Testis (tissue), 3 donors: Measurements from ENCODE around the gene SLC35F4. TPM values are rescaled to one million over a fixed set of nuclear protein-coding genes. Genes with fewer than 3 reads are reported as not detected.

Source experiments
- DNase-seq: peaks from one replicate; pipeline ENCODE4 v3.0.0-alpha.2; 2019
- H3K27ac ChIP-seq, 2 donors: fragments of 200-600 bp; sonication (generic); one replicate each; pipeline ENCODE4 v1.5.1; 2019
- H3K27me3 ChIP-seq: fragments of 200-600 bp; sonication (generic); one replicate; pipeline ENCODE4 v1.5.1; 2019
- H3K36me3 ChIP-seq: fragments of 200-600 bp; sonication (generic); one replicate; pipeline ENCODE4 v1.5.1; 2017; ENCODE audit warnings: low read depth; ENCODE audit errors: missing control alignments
- H3K4me1 ChIP-seq: fragments of 200-600 bp; sonication (generic); one replicate; pipeline ENCODE4 v1.5.1; 2019
- H3K4me3 ChIP-seq, 2 donors: fragments of 200-600 bp; sonication (generic); one replicate each; pipeline ENCODE4 v1.5.1; 2017 to 2019
- H3K9me3 ChIP-seq: fragments of 200-600 bp; sonication (generic); one replicate; pipeline ENCODE4 v1.5.1; 2017
- POLR2A ChIP-seq: fragments of 450-650 bp; IDR thresholded peaks from one replicate; pipeline ENCODE4 v1.6.1; 2017; ENCODE audit warnings: antibody characterized with exemption, mild to moderate bottlenecking, moderate library complexity
- WGBS, 2 donors: methylation state at CpG; one replicate each; pipeline ENCODE4 v1.1.5; 2018; 5-methylcytosine and 5-hydroxymethylcytosine counted together
- intact Hi-C: fragments of 100-400 bp; cut with DNase I; formaldehyde crosslinking; loops from one replicate; pipeline ENCODE4 v1.15.1; 2023; ENCODE audit warnings: low total_unique reads
- polyA plus RNA-seq: library from polyadenylated mRNA; stranded (reverse); fragments of 350-450 nt; fragmentation: Illumina TruSeq; extraction: RNeasy Lipid Tissue Mini Kit (QIAGEN cat#74804); gene quantifications from one replicate; pipeline ENCODE4 v1.2.3, GENCODE V29; 2014; ENCODE audit warnings: low read depth, low replicate concordance; ENCODE audit not compliant: insufficient read depth
- total RNA-seq, 2 donors: library from RNA; depleted of rRNA; stranded (reverse); fragments of >200 nt; gene quantifications; one replicate each; pipeline ENCODE4 v1.2.3, GENCODE V29; 2016
- TF ChIP-seq, protein P1 (sequence below), 3 experiments: fragments of 450-650 bp in 2 of 3; fragments of 200-600 bp in 1 of 3; sonication (generic) in 1 of 3; IDR thresholded peaks; one replicate each; pipeline ENCODE4 v1.5.1; 2016 to 2019; ENCODE audit warnings: antibody characterized with exemption in 3 of 3, mild to moderate bottlenecking in 2 of 3, moderate library complexity in 1 of 3

Gene SLC35F4
- total and polyA plus RNA-seq, 3 donors from 2014 or later = 0.50 to 2.8 (median 2.3) TPM

DNA sequence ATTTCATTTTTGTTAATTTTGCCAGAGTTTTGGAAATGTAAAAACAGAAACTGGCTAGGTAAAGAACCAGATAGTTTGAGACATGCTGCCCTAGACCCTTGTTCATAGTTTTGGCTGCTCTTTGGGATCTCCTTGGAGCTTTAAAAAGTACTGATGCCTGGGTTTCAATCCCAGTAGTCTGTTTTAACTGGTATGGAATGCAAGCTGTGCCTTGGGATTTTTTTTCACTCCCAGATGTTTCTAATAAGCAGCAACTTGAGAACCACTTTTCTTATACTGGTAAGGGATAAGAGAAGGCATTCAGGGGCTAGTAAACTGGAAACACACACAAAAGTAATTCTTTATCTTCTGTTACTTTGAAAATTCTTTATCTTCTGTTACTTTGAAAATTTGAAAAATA is 18.8 kb downstream of the SLC35F4 start:
- no peaks in the 10 kb centered on the region for H3K27me3 ChIP-seq
- TF ChIP-seq, protein P1, sequence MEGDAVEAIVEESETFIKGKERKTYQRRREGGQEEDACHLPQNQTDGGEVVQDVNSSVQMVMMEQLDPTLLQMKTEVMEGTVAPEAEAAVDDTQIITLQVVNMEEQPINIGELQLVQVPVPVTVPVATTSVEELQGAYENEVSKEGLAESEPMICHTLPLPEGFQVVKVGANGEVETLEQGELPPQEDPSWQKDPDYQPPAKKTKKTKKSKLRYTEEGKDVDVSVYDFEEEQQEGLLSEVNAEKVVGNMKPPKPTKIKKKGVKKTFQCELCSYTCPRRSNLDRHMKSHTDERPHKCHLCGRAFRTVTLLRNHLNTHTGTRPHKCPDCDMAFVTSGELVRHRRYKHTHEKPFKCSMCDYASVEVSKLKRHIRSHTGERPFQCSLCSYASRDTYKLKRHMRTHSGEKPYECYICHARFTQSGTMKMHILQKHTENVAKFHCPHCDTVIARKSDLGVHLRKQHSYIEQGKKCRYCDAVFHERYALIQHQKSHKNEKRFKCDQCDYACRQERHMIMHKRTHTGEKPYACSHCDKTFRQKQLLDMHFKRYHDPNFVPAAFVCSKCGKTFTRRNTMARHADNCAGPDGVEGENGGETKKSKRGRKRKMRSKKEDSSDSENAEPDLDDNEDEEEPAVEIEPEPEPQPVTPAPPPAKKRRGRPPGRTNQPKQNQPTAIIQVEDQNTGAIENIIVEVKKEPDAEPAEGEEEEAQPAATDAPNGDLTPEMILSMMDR (IDR thresholded peaks at IDR 0.05) = no peak
- no peak for TF ChIP-seq POLR2A
- H3K27ac ChIP-seq = no peak overlapping the region
- no peak overlapping the region for H3K4me3 ChIP-seq
- H3K9me3 ChIP-seq = no peaks in the 10 kb centered on the region
- no peaks in the 10 kb centered on the region for H3K36me3 ChIP-seq
- no peaks in the 10 kb centered on the region for H3K4me1 ChIP-seq
- DNase-seq = no peak
- intact Hi-C loops = no loop called here

DNA sequence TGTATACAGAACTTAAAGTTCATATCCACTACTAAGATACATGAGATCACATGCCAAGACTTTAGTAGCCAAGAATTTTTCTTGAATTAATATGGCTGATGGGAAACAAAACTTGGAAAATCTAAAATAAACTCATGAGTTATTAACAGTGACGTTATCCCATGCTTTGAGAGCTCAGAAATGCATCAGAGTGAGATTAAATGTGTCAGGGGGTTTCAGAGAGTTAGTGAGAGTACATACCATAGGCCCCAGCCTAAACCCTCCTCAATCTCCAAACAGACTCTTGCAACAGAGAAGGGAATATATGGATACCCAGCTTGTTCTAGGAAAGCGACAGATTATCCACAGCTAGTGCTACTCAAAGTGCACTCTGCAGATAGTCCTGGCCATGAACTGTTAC is 19.3 kb downstream of the SLC35F4 start:
- DNase-seq = no peak
- TF ChIP-seq, protein P1 (IDR thresholded peaks at IDR 0.05) = no peak
- TF ChIP-seq POLR2A = no peak
- peak overlapping the region in 1 of 2 donors; percentile 7 for H3K27ac ChIP-seq
- H3K27me3 ChIP-seq = no peaks in the 10 kb centered on the region
- H3K4me3 ChIP-seq = no peak overlapping the region
- H3K9me3 ChIP-seq = no peaks in the 10 kb centered on the region
- H3K4me1 ChIP-seq = no peaks in the 10 kb centered on the region
- 55 to 63% methylated on average over 2 of the region's 2 CpGs for WGBS, 2 donors
- intact Hi-C loops = no loop called here
- H3K36me3 ChIP-seq = no peaks in the 10 kb centered on the region

DNA sequence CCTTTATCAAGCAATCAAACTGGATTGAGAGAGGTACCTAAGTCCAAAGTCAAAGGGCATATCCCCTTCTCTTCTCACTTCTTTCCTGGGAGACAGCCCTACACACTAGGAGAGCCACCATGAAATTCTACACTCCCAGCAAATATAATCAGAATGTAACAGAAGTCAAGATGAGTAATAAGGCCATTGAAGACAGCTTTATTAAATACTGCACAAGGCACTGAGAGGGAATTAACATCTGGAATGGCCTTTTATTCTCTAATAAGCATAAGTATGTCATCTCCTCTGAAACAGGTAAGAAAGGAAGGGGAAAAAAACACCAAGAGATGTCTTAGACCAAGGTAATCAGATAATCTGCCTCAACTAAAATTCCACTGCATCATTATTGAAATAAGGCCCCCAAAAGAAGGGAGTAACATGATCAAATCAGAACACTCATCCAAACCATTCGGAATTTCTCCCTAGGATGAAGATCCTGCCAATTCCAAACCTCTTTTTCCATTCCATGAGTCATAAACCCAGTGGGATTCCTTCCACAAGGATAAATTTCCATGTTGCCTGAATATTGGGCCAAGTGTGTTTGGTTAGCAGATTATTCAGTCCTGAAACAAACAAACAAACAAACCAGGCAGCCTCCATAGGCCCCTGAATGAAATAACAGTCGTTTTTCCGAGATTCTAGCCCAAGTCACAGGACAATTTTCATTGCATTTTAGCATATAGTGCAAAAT is 19.9 kb downstream of the SLC35F4 start:
- DNase-seq = no peak
- TF ChIP-seq POLR2A = no peak
- TF ChIP-seq, protein P1 (IDR thresholded peaks at IDR 0.05) = no peak
- Histone ChIP-seq H3K9me3 (no peaks in the 10 kb centered on the region), H3K4me3 (no peak overlapping the region), H3K4me1 (no peaks in the 10 kb centered on the region), H3K36me3 (no peaks in the 10 kb centered on the region), H3K27me3 (no peaks in the 10 kb centered on the region), H3K27ac (peak overlapping the region in 1 of 2 donors; percentile 7)
- WGBS, 2 donors = 52 to 70% methylated on average over 3 of the region's 3 CpGs
- intact Hi-C loops = no loop called here

DNA sequence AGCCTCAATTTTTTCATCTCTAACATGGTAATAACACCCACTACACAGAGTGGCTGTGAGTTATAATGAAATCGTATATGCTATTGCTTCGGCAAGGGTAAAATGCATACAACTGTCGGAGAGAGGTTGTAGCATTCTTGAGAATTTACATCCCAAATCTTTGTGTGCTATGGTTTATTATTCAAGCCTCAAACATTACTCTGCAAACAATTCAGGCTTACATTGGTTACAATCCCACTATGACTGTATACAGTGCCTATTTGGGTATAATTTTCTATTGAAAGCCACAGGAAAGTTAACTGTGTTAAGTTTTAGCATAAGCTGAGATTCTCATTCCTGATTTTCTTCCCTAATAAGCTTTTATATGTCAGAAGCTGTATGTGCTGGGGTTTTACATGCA is 20.6 kb downstream of the SLC35F4 start:
- no peak overlapping the region for H3K4me3 ChIP-seq
- 81 to 96% methylated on average over 3 of the region's 3 CpGs for WGBS, 2 donors
- intact Hi-C loops = no loop called here
- H3K36me3 ChIP-seq = no peaks in the 10 kb centered on the region
- H3K4me1 ChIP-seq = no peaks in the 10 kb centered on the region
- TF ChIP-seq, protein P1 (IDR thresholded peaks at IDR 0.05) = no peak
- TF ChIP-seq POLR2A = no peak
- no peaks in the 10 kb centered on the region for H3K9me3 ChIP-seq
- no peak overlapping the region for H3K27ac ChIP-seq
- DNase-seq = no peak
- H3K27me3 ChIP-seq = no peaks in the 10 kb centered on the region

DNA sequence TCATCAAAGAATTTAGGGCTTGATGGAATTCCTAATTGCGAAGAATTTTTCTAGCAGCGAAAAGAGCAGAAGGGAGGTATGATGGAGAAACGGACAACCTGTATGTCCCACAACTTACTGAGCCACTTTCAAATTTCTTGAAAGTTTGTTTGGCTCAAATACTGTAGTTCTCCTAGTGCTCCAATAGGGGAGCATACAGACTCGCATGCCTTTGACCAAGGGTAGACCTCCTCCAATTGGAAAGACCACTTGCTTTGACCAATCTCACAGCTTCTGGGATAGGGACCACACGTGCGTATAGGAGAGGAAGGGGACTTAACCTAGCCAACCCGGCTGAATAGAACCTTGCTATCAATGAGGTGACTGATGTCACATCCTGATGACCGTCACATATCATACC is 28.6 kb downstream of the SLC35F4 start:
- H3K4me3 ChIP-seq = no peak overlapping the region
- no peak overlapping the region for H3K27ac ChIP-seq
- H3K9me3 ChIP-seq = no peaks in the 10 kb centered on the region
- DNase-seq = no peak
- intact Hi-C loops = no loop called here
- no peak for TF ChIP-seq POLR2A
- TF ChIP-seq, protein P1 (IDR thresholded peaks at IDR 0.05) = no peak
- H3K27me3 ChIP-seq = no peaks in the 10 kb centered on the region
- 91 to 92% methylated on average over 8 of the region's 8 CpGs for WGBS, 2 donors
- no peaks in the 10 kb centered on the region for H3K4me1 ChIP-seq
- no peaks in the 10 kb centered on the region for H3K36me3 ChIP-seq
